SK-N-SH treated with all-trans-retinoic acid at 6 μM for 48 hours (cell line): ENCODE measurements around the gene ZSCAN25.
"Not testable (repeated sequence)": the region's sequence is repeated elsewhere in the genome, so short reads cannot be mapped to it uniquely, and the experiment has no call there.

Experiments used
- ATAC-seq: fragments of 200-7000 bp; cut with Tn5 transposase; 3 replicates; pipeline ENCODE4 v1.9.1; 2020; ENCODE audit warnings: mild to moderate bottlenecking, moderate library complexity
- ARNTL ChIP-seq: fragments of 450-650 bp; formaldehyde crosslinking; IDR thresholded peaks from 2 replicates; pipeline ENCODE4 v1.5.0; 2020; ENCODE audit warnings: low read depth, mild to moderate bottlenecking, moderate library complexity, borderline replicate concordance
- BACH2 ChIP-seq: fragments of 250-450 bp; sonication (Bioruptor Pico); IDR thresholded peaks from 2 replicates; pipeline ENCODE4 v1.9.0; 2021; ENCODE audit warnings: mild to moderate bottlenecking, borderline replicate concordance
- CSDC2 ChIP-seq: fragments of 250-450 bp; sonication (Bioruptor Pico); IDR thresholded peaks from 2 replicates; pipeline ENCODE4 v1.5.0; 2020; ENCODE audit warnings: mild to moderate bottlenecking, moderate library complexity
- GLIS3 ChIP-seq: fragments of 250-450 bp; sonication (Bioruptor Pico); IDR thresholded peaks from 2 replicates; pipeline ENCODE4 v1.5.0; 2020; ENCODE audit warnings: mild to moderate bottlenecking, moderate library complexity
- ISL1 ChIP-seq: fragments of 250-450 bp; sonication (Bioruptor Pico); IDR thresholded peaks from 2 replicates; pipeline ENCODE4 v2.1.2; 2022; ENCODE audit warnings: mild to moderate bottlenecking, moderate library complexity
- OSR1 ChIP-seq: fragments of 250-450 bp; sonication (Bioruptor Pico); IDR thresholded peaks from 2 replicates; pipeline ENCODE4 v1.8.0; 2022; ENCODE audit warnings: moderate library complexity, mild to moderate bottlenecking, inconsistent platforms
- RARB ChIP-seq: fragments of 250-450 bp; sonication (Bioruptor Pico); IDR thresholded peaks from 2 replicates; pipeline ENCODE4 v1.8.0; 2021; ENCODE audit warnings: mild to moderate bottlenecking, moderate library complexity
- SNAI2 ChIP-seq: fragments of 250-450 bp; sonication (Bioruptor Pico); IDR thresholded peaks from 2 replicates; pipeline ENCODE4 v1.5.0; 2020; ENCODE audit warnings: mild to moderate bottlenecking, moderate library complexity
- TOX ChIP-seq: fragments of 250-450 bp; sonication (Bioruptor Pico); IDR thresholded peaks from 2 replicates; pipeline ENCODE4 v1.8.0; 2021; ENCODE audit warnings: mild to moderate bottlenecking, moderate library complexity, borderline replicate concordance
- ZC3H10 ChIP-seq: fragments of 250-450 bp; sonication (Bioruptor Pico); IDR thresholded peaks from 2 replicates; pipeline ENCODE4 v1.5.1; 2021; ENCODE audit warnings: mild to moderate bottlenecking, moderate library complexity
- ZFP3 ChIP-seq: fragments of 250-450 bp; sonication (Bioruptor Pico); IDR thresholded peaks from 2 replicates; pipeline ENCODE4 v1.5.0; 2020; ENCODE audit warnings: mild to moderate bottlenecking, moderate library complexity
- ZNF565 ChIP-seq: fragments of 450-650 bp; formaldehyde crosslinking; conservative IDR thresholded peaks from 2 replicates; pipeline ENCODE4 v1.5.0; 2020; ENCODE audit warnings: low read depth, mild to moderate bottlenecking, moderate library complexity
- ZNF8 ChIP-seq: fragments of 450-650 bp; formaldehyde crosslinking; IDR thresholded peaks from 2 replicates; pipeline ENCODE4 v1.5.0; 2020; ENCODE audit warnings: mild to moderate bottlenecking, moderate library complexity
- TF ChIP-seq, protein P1 (sequence below): fragments of 250-450 bp; sonication (Bioruptor Pico); IDR thresholded peaks from 2 replicates; pipeline ENCODE4 v1.8.0; 2021; ENCODE audit warnings: low read depth, mild to moderate bottlenecking, moderate library complexity, borderline replicate concordance
- TF ChIP-seq, protein P2 (sequence below): fragments of 250-450 bp; sonication (Bioruptor Pico); IDR thresholded peaks from 2 replicates; pipeline ENCODE4 v1.5.0; 2020; ENCODE audit warnings: mild to moderate bottlenecking, moderate library complexity
- TF ChIP-seq, protein P3 (sequence below): fragments of 250-450 bp; sonication (Bioruptor Pico); IDR thresholded peaks from 2 replicates; pipeline ENCODE4 v1.5.1; 2020; ENCODE audit warnings: low read depth, mild to moderate bottlenecking, moderate library complexity
- TF ChIP-seq, protein P4 (sequence below): fragments of 250-450 bp; sonication (Bioruptor Pico); IDR thresholded peaks from 2 replicates; pipeline ENCODE4 v1.5.1; 2021; ENCODE audit warnings: mild to moderate bottlenecking, moderate library complexity
- TF ChIP-seq, protein P5 (sequence below): fragments of 250-450 bp; sonication (Bioruptor Pico); IDR thresholded peaks from 2 replicates; pipeline ENCODE4 v1.8.0; 2020; ENCODE audit warnings: mild to moderate bottlenecking, moderate library complexity, borderline replicate concordance

The ZSCAN25 gene

DNA sequence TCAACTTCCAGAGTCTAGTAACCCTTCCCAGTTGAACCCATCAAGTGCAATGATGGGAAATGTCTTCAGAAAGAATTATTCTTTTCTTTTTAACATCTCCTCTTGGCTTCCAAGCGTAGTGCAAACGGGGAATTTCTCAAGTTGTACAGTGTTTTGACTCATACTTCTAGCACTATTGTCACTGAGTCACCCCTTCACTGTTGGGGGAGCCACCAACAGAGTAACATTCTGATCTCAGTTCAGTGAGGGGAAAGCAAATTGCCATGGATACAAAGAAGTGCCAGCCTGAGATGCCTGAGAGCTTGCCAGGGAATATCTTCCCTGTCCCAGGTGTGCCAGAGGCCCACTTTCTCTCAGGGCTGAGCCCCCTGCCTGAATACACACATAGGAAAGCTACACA, 32.1 kb downstream of the ZSCAN25 start (continued):
- TF ChIP-seq, protein P1, sequence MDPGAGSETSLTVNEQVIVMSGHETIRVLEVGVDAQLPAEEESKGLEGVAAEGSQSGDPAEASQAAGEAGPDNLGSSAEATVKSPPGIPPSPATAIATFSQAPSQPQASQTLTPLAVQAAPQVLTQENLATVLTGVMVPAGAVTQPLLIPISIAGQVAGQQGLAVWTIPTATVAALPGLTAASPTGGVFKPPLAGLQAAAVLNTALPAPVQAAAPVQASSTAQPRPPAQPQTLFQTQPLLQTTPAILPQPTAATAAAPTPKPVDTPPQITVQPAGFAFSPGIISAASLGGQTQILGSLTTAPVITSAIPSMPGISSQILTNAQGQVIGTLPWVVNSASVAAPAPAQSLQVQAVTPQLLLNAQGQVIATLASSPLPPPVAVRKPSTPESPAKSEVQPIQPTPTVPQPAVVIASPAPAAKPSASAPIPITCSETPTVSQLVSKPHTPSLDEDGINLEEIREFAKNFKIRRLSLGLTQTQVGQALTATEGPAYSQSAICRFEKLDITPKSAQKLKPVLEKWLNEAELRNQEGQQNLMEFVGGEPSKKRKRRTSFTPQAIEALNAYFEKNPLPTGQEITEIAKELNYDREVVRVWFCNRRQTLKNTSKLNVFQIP (CRISPR knock-in tag), result no peak
- no peak for TF ChIP-seq ZC3H10 (CRISPR knock-in tag)
- no peak for TF ChIP-seq CSDC2 (CRISPR knock-in tag)

DNA sequence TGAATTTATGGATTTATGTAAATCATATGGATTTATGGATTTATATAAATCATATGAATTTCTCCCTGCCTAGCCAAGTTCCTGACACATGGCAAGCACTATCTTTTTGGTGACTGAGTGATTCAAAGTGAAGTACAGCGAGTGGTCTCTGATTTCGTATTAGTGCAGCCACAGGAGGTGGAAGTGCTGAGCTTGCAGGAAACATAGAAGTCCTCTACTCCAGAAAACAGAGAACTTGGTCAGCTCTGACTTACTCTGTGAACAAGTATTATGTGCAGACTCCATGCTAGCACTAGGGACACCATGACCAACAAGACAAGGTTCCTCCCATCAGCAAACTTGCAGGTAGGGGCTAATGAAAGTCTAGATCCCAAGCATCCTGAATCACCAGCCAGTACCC, 34.5 kb downstream of the ZSCAN25 start:
- ATAC-seq, result no peak

DNA sequence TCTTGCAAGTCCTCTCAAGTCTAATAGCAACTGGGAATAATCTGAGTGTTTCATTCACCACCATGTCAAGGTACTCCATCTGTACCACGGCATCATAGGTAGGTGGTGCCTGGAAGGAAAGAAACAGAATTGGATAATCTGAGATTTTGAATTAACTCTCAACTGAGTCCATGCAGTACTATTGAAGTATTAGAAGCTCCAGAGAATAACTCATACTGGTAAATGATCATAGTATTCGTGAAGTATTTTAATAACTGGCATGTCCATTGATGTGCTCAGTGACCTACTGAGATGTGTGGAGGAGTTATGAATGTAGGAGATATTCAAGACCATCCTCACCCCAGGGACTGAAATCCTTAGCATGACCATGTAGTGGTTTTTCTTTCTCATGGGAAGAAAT, 35.9 kb downstream of the ZSCAN25 start:
- ATAC-seq, result no peak
- no peak for TF ChIP-seq CSDC2 (CRISPR knock-in tag)
- TF ChIP-seq OSR1 (CRISPR knock-in tag), result no peak
- TF ChIP-seq ARNTL (CRISPR knock-in tag), result no peak
- TF ChIP-seq ISL1 (CRISPR knock-in tag), result no peak
- TF ChIP-seq ZC3H10 (CRISPR knock-in tag), result no peak
- no peak for TF ChIP-seq GLIS3
- TF ChIP-seq, protein P2, sequence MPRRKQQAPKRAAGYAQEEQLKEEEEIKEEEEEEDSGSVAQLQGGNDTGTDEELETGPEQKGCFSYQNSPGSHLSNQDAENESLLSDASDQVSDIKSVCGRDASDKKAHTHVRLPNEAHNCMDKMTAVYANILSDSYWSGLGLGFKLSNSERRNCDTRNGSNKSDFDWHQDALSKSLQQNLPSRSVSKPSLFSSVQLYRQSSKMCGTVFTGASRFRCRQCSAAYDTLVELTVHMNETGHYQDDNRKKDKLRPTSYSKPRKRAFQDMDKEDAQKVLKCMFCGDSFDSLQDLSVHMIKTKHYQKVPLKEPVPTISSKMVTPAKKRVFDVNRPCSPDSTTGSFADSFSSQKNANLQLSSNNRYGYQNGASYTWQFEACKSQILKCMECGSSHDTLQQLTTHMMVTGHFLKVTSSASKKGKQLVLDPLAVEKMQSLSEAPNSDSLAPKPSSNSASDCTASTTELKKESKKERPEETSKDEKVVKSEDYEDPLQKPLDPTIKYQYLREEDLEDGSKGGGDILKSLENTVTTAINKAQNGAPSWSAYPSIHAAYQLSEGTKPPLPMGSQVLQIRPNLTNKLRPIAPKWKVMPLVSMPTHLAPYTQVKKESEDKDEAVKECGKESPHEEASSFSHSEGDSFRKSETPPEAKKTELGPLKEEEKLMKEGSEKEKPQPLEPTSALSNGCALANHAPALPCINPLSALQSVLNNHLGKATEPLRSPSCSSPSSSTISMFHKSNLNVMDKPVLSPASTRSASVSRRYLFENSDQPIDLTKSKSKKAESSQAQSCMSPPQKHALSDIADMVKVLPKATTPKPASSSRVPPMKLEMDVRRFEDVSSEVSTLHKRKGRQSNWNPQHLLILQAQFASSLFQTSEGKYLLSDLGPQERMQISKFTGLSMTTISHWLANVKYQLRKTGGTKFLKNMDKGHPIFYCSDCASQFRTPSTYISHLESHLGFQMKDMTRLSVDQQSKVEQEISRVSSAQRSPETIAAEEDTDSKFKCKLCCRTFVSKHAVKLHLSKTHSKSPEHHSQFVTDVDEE (CRISPR knock-in tag), result no peak
- TF ChIP-seq ZNF565 (CRISPR knock-in tag), result no peak
- TF ChIP-seq, protein P3, sequence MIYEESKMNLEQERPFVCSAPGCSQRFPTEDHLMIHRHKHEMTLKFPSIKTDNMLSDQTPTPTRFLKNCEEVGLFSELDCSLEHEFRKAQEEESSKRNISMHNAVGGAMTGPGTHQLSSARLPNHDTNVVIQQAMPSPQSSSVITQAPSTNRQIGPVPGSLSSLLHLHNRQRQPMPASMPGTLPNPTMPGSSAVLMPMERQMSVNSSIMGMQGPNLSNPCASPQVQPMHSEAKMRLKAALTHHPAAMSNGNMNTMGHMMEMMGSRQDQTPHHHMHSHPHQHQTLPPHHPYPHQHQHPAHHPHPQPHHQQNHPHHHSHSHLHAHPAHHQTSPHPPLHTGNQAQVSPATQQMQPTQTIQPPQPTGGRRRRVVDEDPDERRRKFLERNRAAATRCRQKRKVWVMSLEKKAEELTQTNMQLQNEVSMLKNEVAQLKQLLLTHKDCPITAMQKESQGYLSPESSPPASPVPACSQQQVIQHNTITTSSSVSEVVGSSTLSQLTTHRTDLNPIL (CRISPR knock-in tag), result no peak
- TF ChIP-seq, protein P4, sequence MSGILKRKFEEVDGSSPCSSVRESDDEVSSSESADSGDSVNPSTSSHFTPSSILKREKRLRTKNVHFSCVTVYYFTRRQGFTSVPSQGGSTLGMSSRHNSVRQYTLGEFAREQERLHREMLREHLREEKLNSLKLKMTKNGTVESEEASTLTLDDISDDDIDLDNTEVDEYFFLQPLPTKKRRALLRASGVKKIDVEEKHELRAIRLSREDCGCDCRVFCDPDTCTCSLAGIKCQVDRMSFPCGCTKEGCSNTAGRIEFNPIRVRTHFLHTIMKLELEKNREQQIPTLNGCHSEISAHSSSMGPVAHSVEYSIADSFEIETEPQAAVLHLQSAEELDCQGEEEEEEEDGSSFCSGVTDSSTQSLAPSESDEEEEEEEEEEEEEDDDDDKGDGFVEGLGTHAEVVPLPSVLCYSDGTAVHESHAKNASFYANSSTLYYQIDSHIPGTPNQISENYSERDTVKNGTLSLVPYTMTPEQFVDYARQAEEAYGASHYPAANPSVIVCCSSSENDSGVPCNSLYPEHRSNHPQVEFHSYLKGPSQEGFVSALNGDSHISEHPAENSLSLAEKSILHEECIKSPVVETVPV (CRISPR knock-in tag), result no peak
- no peak for TF ChIP-seq BACH2
- TF ChIP-seq, protein P5, sequence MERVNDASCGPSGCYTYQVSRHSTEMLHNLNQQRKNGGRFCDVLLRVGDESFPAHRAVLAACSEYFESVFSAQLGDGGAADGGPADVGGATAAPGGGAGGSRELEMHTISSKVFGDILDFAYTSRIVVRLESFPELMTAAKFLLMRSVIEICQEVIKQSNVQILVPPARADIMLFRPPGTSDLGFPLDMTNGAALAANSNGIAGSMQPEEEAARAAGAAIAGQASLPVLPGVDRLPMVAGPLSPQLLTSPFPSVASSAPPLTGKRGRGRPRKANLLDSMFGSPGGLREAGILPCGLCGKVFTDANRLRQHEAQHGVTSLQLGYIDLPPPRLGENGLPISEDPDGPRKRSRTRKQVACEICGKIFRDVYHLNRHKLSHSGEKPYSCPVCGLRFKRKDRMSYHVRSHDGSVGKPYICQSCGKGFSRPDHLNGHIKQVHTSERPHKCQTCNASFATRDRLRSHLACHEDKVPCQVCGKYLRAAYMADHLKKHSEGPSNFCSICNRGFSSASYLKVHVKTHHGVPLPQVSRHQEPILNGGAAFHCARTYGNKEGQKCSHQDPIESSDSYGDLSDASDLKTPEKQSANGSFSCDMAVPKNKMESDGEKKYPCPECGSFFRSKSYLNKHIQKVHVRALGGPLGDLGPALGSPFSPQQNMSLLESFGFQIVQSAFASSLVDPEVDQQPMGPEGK (CRISPR knock-in tag), result no peak
- no peak for TF ChIP-seq ZNF8 (CRISPR knock-in tag)
- no peak for TF ChIP-seq ZFP3 (CRISPR knock-in tag)
- no peak for TF ChIP-seq RARB (CRISPR knock-in tag)
- no peak for TF ChIP-seq SNAI2 (CRISPR knock-in tag)
- TF ChIP-seq, all 23 proteins: peak for 0

More for the DNA sequence above, 34.5 kb downstream of the ZSCAN25 start:
- TF ChIP-seq, protein P4 (CRISPR knock-in tag), result no peak
- TF ChIP-seq ZC3H10 (CRISPR knock-in tag) (no peak), ARNTL (CRISPR knock-in tag) (no peak), TOX (CRISPR knock-in tag) (no peak)

DNA sequence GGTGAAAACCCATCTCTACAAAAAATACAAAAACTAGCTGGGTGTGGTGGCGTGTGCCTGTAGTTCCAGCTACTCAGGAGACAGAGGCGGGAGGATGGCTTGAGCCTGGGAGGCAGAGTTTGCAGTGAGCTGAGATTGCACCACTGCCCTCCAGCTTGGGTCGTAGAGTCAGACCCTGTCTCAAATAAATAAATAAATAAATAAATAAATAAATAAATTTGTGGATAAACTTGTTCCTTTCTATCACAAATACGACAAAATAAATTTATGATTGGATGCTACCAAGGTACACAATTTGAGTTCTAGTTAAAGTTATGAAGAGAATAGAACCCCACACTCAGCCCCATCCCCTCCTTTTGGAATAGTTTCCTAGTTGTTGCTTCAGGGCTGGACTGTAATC, 36.5 kb downstream of the ZSCAN25 start:
- ATAC-seq, result not testable (repeated sequence)
